WERI-Rb-1 (cell line): ENCODE results near the gene ACSS3.
"Not testable (repeated sequence)": the region's sequence is repeated elsewhere in the genome, so short reads cannot be mapped to it uniquely, and the experiment has no call there.

Experiments used
- DNase-seq: peaks from one replicate; pipeline ENCODE4 v3.0.0-alpha.2; 2020
- H3K27ac ChIP-seq: fragments of 250-450 bp; sonication (Bioruptor Pico); 2 replicates; pipeline ENCODE4 v1.5.1; 2020; ENCODE audit warnings: mild to moderate bottlenecking, moderate library complexity
- H3K27me3 ChIP-seq: fragments of 250-450 bp; sonication (Bioruptor Pico); 2 replicates; pipeline ENCODE4 v1.5.1; 2021; ENCODE audit warnings: mild to moderate bottlenecking, low read depth, moderate library complexity; ENCODE audit not compliant: insufficient read depth, severe bottlenecking
- H3K36me3 ChIP-seq: fragments of 250-450 bp; sonication (Bioruptor Pico); 2 replicates; pipeline ENCODE4 v1.5.1; 2020; ENCODE audit warnings: mild to moderate bottlenecking, moderate library complexity
- H3K4me3 ChIP-seq: 2 replicates; pipeline ENCODE4 v1.5.1; 2011; ENCODE audit warnings: low read depth, mild to moderate bottlenecking, control low read depth, low read length
- H3K9me3 ChIP-seq: fragments of 250-450 bp; sonication (Bioruptor Pico); 2 replicates; pipeline ENCODE4 v1.5.1; 2021; ENCODE audit warnings: mild to moderate bottlenecking, moderate library complexity; ENCODE audit not compliant: severe bottlenecking
- TF ChIP-seq, protein P1 (sequence below): IDR thresholded peaks from 2 replicates; pipeline ENCODE4 v1.5.1; 2011; ENCODE audit warnings: low read depth, mild to moderate bottlenecking, control low read depth, inconsistent platforms, low read length

The ACSS3 gene

DNA sequence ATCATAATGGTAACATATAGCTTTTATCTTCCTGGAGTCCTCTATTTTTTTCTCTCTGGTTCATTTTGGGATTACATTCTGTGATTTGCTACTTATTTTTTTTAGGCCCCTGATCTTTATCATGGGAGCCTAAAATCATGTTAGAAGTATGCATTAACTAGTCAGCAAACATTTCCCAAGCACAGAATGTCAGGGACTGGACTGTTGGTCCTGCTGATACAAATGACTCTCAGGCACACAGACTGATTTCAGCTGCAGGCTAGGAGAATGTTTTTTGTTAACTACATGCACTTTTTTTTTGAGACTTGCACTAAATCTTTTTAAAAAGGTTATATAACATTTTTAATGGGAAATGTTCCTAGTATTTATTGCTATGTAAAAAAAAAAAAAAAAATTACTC is 131.1 kb downstream of the ACSS3 start:
- Histone ChIP-seq H3K36me3 (no peaks in the 10 kb centered on the region), H3K9me3 (no peaks in the 10 kb centered on the region), H3K27me3 (no peaks in the 10 kb centered on the region), H3K27ac (no peak overlapping the region), H3K4me3 (no peak overlapping the region)
- TF ChIP-seq, protein P1, sequence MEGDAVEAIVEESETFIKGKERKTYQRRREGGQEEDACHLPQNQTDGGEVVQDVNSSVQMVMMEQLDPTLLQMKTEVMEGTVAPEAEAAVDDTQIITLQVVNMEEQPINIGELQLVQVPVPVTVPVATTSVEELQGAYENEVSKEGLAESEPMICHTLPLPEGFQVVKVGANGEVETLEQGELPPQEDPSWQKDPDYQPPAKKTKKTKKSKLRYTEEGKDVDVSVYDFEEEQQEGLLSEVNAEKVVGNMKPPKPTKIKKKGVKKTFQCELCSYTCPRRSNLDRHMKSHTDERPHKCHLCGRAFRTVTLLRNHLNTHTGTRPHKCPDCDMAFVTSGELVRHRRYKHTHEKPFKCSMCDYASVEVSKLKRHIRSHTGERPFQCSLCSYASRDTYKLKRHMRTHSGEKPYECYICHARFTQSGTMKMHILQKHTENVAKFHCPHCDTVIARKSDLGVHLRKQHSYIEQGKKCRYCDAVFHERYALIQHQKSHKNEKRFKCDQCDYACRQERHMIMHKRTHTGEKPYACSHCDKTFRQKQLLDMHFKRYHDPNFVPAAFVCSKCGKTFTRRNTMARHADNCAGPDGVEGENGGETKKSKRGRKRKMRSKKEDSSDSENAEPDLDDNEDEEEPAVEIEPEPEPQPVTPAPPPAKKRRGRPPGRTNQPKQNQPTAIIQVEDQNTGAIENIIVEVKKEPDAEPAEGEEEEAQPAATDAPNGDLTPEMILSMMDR = no peak
- no peak for DNase-seq

DNA sequence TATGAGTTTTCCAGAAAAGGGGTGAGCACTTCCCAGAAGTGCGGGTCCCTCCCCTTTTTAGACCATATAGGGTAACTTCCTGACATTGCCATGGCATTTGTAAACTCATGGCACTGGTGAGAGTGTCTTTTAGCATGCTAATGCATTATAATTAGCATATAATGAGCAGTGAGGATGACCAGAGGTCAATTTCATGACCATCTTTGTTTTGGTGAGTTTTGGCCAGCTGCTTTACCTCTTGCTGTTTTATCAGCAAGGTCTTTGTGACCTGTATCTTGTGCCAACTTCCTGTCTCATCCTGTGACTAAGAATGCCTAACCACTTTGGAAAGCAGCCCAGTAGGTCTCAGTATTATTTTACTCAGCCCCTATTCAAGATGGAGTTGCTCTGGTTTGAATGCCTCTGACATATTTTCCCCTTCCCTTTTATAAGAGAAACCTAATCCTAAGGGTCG is 131.9 kb downstream of the ACSS3 start:
- H3K27ac ChIP-seq, DNase-seq, H3K4me3 ChIP-seq, H3K36me3 ChIP-seq, H3K9me3 ChIP-seq, H3K27me3 ChIP-seq: not testable (repeated sequence)

DNA sequence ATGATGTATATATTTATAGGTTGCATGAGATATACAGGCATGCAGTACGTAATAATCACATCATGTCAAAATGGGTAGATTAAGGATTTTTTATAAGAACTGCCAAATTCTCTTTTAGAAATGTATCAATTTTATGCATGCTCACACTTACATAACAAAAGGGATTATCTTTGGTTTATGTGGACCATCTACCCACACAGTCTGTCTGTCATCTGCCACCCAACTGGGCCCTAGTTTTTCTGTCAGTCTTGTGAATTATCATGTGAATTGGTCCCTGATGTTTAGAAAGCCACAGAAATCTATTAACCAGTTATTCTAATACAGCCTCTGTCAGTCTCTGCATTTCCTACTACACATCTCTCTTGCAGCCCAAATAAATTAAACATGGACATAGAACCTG is 133.4 kb downstream of the ACSS3 start:
- TF ChIP-seq, protein P1 = no peak
- H3K36me3 ChIP-seq = no peaks in the 10 kb centered on the region
- H3K27me3 ChIP-seq = no peaks in the 10 kb centered on the region
- no peak for DNase-seq
- no peak overlapping the region for H3K27ac ChIP-seq
- H3K9me3 ChIP-seq = no peaks in the 10 kb centered on the region
- no peak overlapping the region for H3K4me3 ChIP-seq

DNA sequence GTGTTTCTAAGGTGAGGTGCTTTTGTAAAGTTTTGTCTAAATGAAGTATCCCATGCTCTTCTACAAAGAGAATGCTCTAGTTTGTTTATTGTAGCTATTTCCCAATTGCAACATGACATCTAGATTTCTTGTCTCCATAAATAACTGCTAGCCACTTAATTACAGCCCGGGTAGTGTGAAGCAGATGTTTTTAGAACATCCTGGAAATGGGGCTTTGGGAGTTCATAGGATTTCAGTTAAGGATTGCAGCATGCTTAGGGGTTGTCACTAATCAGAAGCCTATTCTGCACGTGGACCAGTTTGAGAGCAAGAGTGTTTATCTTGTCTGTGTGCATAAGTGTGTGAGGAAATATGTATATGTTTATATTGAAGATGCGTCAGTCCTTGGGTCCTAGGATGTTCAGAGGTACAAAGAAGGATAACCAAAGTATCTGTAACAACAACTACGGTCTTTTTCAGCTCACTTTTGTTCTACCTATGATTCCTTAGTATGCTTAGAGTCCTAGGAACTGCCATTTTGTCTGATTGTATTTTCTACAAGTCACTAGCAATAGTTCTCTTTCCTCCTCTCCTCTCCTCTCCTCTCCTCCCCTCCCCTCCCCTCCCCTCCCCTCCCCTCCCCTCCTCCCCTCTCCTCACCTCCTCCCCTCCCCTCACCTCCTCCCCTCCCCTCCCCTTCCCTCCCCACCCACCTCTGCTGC is 135.3 kb downstream of the ACSS3 start:
- H3K9me3 ChIP-seq = no peaks in the 10 kb centered on the region
- no peak overlapping the region for H3K27ac ChIP-seq
- H3K4me3 ChIP-seq = no peak overlapping the region
- TF ChIP-seq, protein P1 = no peak
- DNase-seq = no peak
- H3K27me3 ChIP-seq = no peaks in the 10 kb centered on the region
- H3K36me3 ChIP-seq = no peaks in the 10 kb centered on the region

DNA sequence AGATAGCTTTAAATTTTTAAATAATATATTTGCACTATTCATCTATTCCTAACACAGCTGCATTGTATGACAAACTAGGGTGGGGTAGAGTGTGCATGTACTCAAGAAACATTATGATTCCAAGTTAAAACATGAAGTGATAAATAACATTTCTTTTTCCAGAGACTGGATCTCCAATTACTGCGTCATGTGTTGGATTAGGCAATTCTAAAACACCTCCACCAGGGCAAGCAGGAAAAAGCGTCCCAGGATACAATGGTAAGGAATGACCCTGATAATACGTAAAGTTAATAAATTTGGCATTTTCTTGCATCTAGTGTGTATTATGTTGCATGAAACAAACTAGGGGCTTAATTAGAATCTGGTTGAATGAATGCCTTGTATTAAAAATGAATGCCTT is 138.9 kb downstream of the ACSS3 start:
- DNase-seq = no peak
- H3K4me3 ChIP-seq = no peak overlapping the region
- H3K36me3 ChIP-seq = no peaks in the 10 kb centered on the region
- no peaks in the 10 kb centered on the region for H3K9me3 ChIP-seq
- H3K27ac ChIP-seq = no peak overlapping the region
- H3K27me3 ChIP-seq = no peaks in the 10 kb centered on the region
- TF ChIP-seq, protein P1 = no peak

DNA sequence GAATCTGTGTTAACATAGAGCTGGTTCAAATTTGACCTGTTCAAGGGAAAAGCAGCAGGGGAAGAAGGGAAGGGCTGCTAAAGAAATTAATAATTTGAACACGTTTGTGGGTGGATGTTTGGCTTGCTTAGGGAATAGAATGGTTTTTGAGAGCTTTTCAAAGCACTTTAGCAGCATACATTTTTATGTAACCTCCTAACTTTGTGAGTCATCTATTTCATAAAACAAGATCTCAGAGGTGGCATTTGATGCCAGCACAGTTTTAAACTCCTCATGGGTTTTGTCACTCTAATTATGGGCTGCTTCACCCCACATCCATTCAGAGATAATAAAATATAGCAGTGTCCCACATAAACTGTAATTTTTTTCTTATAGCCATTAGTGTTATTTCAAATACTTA is 143.8 kb downstream of the ACSS3 start:
- H3K27me3 ChIP-seq = no peaks in the 10 kb centered on the region
- TF ChIP-seq, protein P1 = no peak
- DNase-seq = no peak
- H3K4me3 ChIP-seq = no peak overlapping the region
- H3K9me3 ChIP-seq = no peaks in the 10 kb centered on the region
- H3K27ac ChIP-seq = no peak overlapping the region
- no peaks in the 10 kb centered on the region for H3K36me3 ChIP-seq
